OCI-LY7 (cell line): ENCODE data around the gene CKS2.

Source experiments
- CTCF ChIP-seq: fragments of 200-600 bp; sonication (generic); conservative IDR thresholded peaks from 2 replicates; pipeline ENCODE4 v1.5.1; 2014; ENCODE audit warnings: mild to moderate bottlenecking, antibody characterized with exemption, low read length, moderate library complexity, mixed read lengths
- EZH2phosphoT487 ChIP-seq: fragments of 200-600 bp; sonication (generic); IDR thresholded peaks from 2 replicates; pipeline ENCODE4 v1.6.1; 2018; ENCODE audit warnings: low read depth, borderline replicate concordance, mild to moderate bottlenecking, mixed run types, antibody characterized with exemption, low read length, moderate library complexity, mixed read lengths

GRCh38 chr9:89312222-89312571 is 1.2 kb downstream of the CKS2 start:
- TF ChIP-seq CTCF (no peak), EZH2phosphoT487 (no peak)
